ENCODE measurements around the gene SCN2B. TPM values are rescaled to one million over a fixed set of nuclear protein-coding genes. Genes with fewer than 3 reads are reported as not detected.
A peak's percentile ranks its signal among the peaks of the same experiment; 100 is the strongest.

Gene SCN2B
- total and polyA plus RNA-seq, 2 experiments from 2014 or later, result 0.87 to 1.5 TPM

- TF ChIP-seq CTCF (IDR thresholded peaks at IDR 0.05; ENCODE audit: low read depth, low read length), result no peak
- Histone ChIP-seq H3K27me3 (peaks cover 100% of the 10 kb centered on the region), H3K4me3 (no peak overlapping the region), H3K36me3 (no peaks in the 10 kb centered on the region), H3K9me3 (ENCODE audit: low read depth) (no peaks in the 10 kb centered on the region), H3K27ac (no peak overlapping the region), H3K4me1 (ENCODE audit: low read depth) (no peaks in the 10 kb centered on the region)
- DNase-seq (ENCODE audit: low read depth in 1 of 2, low spot score in 1 of 2), result no peak
These were observed 21.8 kb downstream of the SCN2B start for GRCh38 chr11:118154641-118155040.

GRCh38 chr11:118153976-118154375 lies 22.5 kb downstream of the SCN2B start:
- Histone ChIP-seq H3K9me3 (ENCODE audit: low read depth) (no peaks in the 10 kb centered on the region), H3K36me3 (no peaks in the 10 kb centered on the region), H3K4me3 (no peak overlapping the region), H3K27ac (no peak overlapping the region), H3K4me1 (ENCODE audit: low read depth) (no peaks in the 10 kb centered on the region), H3K27me3 (peaks cover 100% of the 10 kb centered on the region)
- no peak for DNase-seq (ENCODE audit: low read depth in 1 of 2, low spot score in 1 of 2)
- TF ChIP-seq CTCF (IDR thresholded peaks at IDR 0.05; ENCODE audit: low read depth, low read length), result no peak

DNA sequence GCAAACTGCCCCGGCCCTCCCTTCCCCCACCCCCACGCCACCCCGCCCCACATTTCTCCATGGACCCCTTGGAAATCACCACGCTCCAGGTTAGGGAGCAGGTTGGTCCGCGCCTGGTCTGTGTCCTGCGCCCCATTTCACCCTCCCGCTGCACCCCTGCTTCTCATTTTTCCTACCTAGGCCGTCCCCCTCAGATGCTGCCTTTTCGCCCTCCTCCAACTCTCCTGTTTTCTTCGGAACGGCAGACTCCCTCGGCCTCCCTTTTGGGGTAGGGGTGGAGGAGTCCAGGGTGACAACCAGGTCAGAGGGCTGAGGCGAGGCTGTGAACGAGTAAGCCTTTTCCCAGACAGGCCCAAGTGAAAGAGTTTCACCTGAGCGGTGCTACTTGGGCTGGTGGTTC lies 22.9 kb downstream of the SCN2B start:
- Histone ChIP-seq H3K27ac (no peak overlapping the region), H3K27me3 (peaks cover 100% of the 10 kb centered on the region), H3K4me1 (ENCODE audit: low read depth) (no peaks in the 10 kb centered on the region), H3K9me3 (ENCODE audit: low read depth) (no peaks in the 10 kb centered on the region), H3K36me3 (no peaks in the 10 kb centered on the region), H3K4me3 (peak overlapping the region; percentile 54)
- TF ChIP-seq CTCF (IDR thresholded peaks at IDR 0.05; ENCODE audit: low read depth, low read length), result no peak
- DNase-seq (ENCODE audit: low read depth in 1 of 2, low spot score in 1 of 2), result no peak

GRCh38 chr11:118152552-118153471 lies 23.6 kb downstream of the SCN2B start, which contains the start of gene SCN4B:
TSS of gene SCN4B (minus strand) at chr11:118152823. CDS start at chr11:118152673, 150 bp downstream.
- no peak within 1 kb of the TSS for H3K27ac ChIP-seq
- no peaks in the 10 kb centered on the region for H3K9me3 ChIP-seq (ENCODE audit: low read depth)
- no peak for TF ChIP-seq CTCF (IDR thresholded peaks at IDR 0.05; ENCODE audit: low read depth, low read length)
- H3K4me1 ChIP-seq (ENCODE audit: low read depth), result no peaks in the 10 kb centered on the region
- DNase-seq (ENCODE audit: low read depth in 1 of 2, low spot score in 1 of 2), result peak; percentile 70 to 87
- H3K36me3 ChIP-seq, result no peaks in the 10 kb centered on the region
- peaks cover 100% of the 10 kb centered on the region for H3K27me3 ChIP-seq
- peak within 1 kb of the TSS; percentile 54 for H3K4me3 ChIP-seq

GRCh38 chr11:118152020-118152551 lies 24.4 kb downstream of the SCN2B start:
- H3K4me1 ChIP-seq (ENCODE audit: low read depth), result no peaks in the 10 kb centered on the region
- no peak for DNase-seq (ENCODE audit: low read depth in 1 of 2, low spot score in 1 of 2)

More at GRCh38 chr11:118152020-118152551, 24.4 kb downstream of the SCN2B start:
- H3K9me3 ChIP-seq (ENCODE audit: low read depth), result no peaks in the 10 kb centered on the region
- H3K36me3 ChIP-seq, result no peaks in the 10 kb centered on the region
- peaks cover 94% of the 10 kb centered on the region for H3K27me3 ChIP-seq
- peak overlapping the region; percentile 54 for H3K4me3 ChIP-seq
- H3K27ac ChIP-seq, result no peak overlapping the region
- TF ChIP-seq CTCF (IDR thresholded peaks at IDR 0.05; ENCODE audit: low read depth, low read length), result no peak

Data from cardiac muscle cell (in vitro differentiated cells and primary cell).